GM12874 (cell line): ENCODE data around the gene ITGB2.

Experiments
- TF ChIP-seq, protein P1 (sequence below): IDR thresholded peaks from 2 replicates; pipeline ENCODE4 v1.5.1; 2011; ENCODE audit warnings: low read depth, mild to moderate bottlenecking, control low read depth, low read length, moderate library complexity; ENCODE audit not compliant: insufficient read depth

Gene ITGB2

DNA sequence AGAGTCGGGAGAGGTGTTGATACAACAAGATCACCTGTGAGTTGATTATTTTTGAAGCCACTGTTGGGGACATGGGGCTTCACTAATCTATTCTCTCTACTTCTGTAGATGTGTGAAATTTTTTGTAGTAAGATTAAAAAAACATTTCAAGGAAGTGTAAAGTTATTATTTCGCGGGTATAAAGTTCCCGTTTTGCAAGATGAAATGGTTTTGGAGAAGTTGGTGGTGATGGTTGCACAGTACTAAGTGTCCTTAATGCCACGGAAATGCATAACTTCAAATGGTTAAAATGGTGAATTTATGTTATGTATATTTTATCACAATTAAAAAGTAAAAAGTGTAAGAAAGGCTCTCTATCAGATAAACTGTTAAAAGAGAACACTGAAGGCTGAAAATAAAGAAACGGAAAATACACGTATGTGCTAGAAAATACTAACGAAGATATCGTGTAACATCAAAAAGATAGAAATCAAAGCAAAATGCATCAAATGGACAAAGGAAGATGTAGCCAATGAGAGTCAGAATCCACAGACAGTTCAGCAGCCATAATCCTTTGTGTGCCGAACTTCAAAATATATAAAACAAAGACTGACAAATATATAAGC, 2.9 kb upstream of the ITGB2 start:
- TF ChIP-seq, protein P1, sequence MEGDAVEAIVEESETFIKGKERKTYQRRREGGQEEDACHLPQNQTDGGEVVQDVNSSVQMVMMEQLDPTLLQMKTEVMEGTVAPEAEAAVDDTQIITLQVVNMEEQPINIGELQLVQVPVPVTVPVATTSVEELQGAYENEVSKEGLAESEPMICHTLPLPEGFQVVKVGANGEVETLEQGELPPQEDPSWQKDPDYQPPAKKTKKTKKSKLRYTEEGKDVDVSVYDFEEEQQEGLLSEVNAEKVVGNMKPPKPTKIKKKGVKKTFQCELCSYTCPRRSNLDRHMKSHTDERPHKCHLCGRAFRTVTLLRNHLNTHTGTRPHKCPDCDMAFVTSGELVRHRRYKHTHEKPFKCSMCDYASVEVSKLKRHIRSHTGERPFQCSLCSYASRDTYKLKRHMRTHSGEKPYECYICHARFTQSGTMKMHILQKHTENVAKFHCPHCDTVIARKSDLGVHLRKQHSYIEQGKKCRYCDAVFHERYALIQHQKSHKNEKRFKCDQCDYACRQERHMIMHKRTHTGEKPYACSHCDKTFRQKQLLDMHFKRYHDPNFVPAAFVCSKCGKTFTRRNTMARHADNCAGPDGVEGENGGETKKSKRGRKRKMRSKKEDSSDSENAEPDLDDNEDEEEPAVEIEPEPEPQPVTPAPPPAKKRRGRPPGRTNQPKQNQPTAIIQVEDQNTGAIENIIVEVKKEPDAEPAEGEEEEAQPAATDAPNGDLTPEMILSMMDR: no peak

DNA sequence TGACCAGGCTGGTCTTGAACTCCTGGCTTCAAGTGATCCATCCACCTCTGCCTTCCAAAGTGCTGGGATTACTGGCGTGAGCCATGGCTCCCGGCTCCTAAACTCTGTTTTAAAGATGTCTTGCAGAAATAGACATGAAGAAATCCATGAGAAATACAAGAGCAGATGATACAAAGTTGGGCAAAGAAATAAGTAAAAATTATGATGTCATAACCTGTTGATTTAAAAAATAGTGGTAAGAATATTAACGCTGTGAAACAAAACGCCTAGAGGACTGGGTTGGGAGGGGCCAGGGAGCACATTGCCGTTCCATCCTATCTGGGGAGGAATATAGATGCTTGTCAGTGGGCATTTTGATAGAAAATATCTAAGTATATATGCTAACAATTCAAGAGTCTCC, 1.2 kb upstream of the ITGB2 start:
- TF ChIP-seq, protein P1: no peak

DNA sequence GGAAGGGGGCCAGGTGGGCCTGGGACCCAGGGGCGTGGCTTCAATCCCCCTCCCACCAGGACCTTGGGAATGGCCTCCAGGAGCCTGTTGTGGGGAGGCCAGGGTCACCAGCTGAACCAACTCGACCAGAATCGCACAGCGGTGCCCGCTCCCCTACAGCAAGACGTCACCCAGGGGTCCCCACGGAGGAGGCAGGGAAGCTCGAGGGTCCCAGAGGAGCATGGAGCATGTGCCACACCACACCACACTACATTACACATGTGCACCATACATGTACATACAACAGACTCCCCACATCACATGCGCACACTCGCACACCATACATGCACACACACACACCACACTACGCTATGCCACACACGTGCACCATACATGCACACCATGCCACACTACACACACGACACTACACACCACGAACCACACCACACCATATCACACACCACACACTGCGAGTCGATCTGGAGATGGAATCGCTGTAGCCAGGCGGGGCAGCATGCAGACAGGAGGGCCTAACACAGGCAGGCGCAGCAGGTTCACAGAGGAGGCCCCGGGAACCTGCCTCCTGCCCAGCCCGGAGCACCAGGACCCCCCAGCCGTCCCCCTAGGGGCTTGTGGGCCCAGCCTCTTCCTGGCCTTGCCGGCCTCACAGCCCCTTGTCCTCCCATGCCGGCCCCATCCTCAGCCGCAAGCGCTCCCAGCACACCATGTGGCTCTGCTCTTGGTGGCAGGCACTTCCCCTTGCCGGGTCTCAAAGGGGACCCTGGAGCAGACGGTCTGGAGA, 596 bp downstream of the ITGB2 start:
- TF ChIP-seq, protein P1: no peak

DNA sequence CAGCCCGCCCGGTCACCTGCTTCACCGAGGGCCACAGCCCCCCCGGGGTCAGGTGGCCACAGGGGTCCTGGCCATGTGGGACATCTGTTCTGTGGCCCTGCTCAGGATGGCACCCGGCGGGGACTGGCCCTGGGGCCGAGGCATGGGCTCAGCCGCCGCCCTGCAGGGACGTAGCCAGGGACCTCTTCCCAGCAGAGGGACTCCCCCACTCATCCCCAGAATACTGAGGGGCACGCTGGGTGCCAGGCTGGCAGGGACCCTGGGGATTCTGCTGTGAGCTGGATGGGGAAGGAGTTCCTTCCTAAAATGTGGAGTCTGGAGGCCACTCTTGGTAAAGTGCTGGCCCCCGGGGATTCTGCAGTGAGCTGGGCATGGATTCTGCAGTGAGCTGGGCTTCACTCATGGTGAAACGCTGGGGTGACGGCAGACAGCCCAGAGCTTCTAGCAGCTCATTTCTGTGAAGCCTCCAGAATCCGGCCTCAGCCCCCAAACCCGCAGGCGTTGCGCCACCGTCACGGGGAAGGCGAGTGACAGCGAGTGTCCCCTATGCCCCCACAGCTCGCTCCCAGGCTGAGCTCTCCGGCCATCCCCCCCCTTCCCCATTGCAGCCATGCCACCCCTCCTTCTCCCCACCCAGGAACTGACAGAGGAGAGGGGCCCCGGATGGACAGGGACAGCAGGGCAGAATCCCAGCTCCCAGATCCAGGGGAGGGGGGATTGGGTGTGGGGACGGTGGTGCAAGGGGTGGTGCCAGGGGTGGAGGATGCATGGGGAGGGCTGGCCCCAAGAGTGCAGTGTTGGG, 1.4 kb downstream of the ITGB2 start:
- TF ChIP-seq, protein P1: no peak

DNA sequence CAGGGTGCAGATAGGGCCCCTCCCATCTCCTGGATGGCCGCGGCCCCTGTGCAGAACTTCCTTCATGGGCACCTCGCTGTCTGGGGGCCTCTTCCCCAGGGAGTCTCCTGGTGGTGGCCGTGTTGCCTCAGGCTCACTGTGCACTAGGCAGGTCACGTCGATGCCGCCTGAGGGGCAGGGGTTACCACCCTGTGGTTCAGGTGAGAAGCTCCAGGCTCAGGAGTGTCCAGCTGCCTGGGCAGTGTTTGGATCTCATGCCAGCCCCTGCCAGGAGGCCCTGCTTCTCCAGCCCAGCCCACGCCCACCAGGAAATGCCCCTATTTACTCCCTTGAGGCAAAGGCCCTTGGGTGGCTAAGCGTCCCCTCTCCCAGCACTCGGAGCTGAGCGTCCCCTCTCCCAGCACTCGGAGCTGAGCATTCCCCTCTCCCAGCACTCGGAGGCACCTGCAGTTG, 2.1 kb downstream of the ITGB2 start:
- TF ChIP-seq, protein P1: no peak

DNA sequence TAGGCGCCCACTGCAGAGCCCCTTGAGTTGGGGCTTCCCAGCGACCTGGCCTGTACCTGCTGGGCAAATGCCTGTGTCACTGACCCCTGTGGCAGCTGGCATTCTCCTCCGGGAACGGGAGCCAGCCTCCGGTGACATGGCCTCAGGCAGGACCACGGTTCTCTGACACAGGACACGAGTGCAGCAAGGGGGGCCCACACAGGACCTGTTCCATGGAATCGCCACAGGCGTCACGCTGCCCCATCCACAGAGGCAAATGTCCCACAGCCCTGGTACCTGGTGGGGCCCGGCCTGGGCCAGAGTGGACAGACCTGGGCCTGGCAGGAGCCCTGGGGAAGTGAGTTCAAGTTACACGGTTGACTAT, 2.6 kb downstream of the ITGB2 start:
- TF ChIP-seq, protein P1: no peak

DNA sequence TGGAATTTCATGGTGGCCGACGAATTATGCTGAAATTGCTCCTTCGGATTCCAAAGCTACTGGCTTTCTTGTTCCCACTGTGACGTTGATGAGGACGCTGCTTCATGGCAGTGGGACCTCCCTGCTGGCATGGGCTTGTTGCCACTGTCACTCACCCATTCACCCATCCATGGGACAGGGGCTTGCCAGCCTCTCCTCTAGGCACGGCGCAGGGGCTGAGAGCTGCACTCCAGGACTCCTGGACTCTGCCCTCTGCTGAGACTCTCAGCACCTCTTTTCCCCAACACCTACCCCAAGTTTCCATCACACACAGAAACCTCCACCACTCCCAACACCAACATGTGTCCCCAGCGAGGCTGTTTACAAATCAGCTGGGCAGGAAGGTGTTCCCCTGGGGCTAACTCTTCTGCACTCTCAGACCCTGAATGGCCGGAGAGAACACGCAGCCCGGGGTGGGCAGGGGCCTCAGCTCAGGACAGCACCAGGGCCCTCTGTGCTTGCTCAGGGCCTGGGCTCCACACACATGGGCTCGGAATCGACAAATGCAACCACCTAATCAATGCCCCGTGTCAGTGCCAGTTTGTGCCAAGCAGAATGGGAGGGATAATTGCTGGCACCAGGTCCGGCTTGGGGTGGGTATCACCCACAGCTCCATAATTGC, 3.1 kb downstream of the ITGB2 start:
- TF ChIP-seq, protein P1: no peak
